HG02852 (cell line): ENCODE data around the gene ZFHX3.

ENCODE experiments used
- ATAC-seq: cut with Tn5 transposase; IDR thresholded peaks from one replicate; pipeline ENCODE4 v1.9.1; 2021; ENCODE audit warnings: mild to moderate bottlenecking, moderate library complexity; ENCODE audit not compliant: unreplicated experiment

The ZFHX3 gene

DNA sequence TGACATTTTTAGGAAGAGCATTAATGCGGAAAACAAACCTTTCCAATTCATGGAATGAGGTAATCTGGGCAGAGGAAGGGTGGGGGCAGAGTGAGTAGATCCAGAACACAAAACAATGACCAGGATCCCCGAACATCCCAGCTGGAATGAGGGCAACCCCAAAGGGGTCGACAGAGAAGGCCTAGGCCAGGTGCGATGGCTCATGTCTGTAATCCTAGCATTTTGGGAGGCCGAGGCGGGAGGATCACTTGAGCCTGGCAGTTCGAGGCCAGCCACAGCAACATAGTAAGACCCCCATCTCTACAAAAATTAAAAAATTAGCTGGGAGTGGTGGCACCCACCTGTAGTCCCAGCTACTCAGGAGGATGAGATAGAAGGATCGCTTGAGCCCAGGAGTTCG is 64.7 kb downstream of the ZFHX3 start:
- ATAC-seq: no peak

DNA sequence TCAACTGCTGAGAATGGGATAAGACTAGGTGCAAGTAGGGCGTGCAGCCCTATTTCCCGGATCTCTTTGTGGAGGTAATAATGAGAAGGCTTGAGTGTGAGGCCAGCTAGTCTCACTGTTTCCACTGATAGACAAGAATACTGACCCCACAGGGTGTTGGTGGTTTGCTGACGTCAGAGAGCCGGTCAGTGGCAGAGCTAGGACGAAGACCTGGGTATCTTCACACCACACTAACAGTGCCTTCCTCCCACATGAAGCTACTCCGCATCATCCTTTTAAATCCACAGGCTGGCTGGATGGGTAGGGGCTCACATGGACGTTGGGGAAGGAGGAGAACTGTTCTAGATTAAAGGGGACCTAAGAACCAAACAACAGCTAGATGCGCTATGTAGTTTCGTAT is 68.0 kb downstream of the ZFHX3 start:
- ATAC-seq: no peak

DNA sequence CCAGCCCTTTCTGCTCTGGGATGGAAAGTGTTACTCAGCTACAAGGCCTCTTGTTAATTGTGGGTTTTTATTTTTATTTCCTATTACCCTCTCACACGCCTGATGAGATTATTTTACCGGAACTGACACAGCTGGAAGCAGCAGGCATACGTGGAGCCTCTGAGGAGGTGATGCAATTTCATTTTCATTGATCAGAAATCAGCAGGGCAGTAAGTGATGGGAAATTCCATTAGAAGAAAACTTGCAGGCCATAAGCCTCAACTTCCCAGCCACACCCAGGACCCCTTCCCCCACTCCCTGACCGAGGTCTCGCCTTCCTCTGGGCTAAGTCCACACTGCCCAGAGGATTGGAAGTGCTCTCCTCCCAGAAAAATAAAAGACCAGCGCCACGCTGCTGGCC is 69.7 kb downstream of the ZFHX3 start:
- ATAC-seq: no peak

DNA sequence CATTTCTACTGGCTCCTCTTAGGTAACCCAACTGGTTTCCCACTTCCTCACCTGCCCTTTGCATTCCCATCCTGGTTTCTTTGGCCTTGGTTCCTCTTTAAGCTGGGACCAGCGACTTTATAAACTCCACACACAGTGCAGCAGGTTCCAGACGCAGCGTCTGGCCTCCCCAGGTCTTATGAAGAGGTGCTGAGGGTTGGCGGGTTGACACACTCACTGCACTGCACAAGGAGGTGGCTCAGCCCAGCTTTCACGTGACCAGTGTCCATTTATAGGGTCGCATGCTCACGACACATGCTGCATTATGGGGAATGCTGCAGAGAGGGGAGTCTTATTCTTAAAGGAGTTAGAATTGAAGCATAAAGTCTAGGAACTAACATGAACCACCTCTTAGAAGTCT is 70.8 kb downstream of the ZFHX3 start:
- no peak for ATAC-seq

DNA sequence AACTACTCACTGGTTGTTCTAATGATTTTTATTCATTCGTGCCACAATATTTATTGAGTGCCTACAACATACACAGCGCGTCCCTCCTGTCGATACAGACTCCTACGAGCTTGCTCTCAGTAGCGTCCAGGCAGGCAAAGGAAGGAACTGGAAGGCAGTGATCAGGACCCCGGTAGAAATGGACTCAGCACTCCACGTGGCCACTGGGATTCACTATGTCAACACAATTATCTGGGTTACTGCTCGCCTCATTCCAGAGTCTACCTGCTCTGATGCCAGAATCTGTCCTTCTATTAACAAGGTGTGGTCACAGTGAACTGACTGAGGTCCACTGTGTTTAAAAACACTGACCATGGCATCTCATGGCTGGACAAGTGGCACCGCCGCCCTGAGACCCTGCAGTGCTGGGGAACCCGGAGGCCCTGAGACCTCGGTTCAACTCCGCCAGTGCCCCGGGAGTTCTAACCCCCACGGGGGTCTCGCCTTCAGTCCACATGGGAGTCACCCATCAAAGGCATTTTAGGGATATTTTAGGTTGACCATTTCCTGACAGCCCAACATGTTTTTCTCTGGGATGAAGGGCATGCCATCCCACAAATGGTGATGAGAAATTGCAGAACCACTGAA is 71.4 kb downstream of the ZFHX3 start:
- no peak for ATAC-seq

DNA sequence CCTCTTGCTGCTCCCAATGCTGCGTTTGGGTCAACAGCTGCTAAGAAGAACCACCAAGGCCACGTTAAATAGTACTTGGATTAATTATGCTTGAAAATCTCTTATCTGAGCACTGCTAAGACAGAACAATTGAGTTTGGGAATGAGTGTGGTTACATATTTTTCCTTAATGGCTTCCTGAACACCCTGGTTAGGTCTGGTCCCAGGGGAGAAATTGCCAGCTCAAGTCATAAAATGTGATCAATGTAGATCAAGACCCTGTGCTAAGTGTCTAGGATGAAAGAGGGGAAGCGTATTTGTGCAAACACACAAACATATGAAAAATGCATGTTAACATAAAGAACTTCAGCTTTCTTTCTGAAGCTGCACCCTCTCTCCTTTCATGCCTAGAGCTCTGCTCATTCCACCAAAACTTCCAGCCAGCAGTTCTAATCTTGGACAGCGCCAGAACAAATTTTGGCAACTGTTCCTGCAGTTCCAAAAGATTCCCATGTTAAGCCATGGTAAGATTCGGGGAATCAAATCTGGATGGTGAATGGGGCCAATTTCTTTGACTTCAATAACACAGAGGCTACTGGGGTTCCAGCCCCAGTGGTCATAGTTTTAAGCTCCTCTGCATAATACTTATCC is 72.0 kb downstream of the ZFHX3 start:
- ATAC-seq: no peak

DNA sequence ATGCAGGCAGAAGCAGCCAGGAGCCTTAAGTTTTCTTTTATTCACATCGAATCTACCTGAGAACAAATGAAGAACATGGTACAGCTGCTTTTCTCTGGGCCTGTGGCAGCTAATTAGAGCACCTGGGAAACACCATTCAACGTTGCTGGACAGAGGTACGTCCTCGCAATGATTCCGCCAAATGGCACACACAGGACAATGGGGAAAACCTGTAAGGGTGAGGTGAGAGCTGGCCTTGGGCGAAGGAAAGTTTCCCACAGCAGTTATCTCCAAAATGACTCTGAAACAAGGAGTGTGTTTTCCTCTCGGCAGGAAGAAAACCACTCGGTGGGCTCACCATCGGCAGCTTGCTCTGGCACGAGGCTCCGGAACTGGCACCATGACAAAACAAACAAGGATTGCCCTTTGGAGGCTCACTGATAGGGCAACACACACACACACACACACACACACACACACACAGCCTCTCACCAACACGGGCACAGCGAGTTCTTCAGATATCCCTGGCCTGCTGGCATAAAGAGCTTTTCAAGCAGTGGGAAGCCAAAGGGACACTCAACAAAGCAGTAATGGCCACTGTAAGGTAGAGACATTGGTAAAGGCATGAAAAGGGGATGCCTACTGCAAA is 73.7 kb downstream of the ZFHX3 start:
- ATAC-seq: no peak

DNA sequence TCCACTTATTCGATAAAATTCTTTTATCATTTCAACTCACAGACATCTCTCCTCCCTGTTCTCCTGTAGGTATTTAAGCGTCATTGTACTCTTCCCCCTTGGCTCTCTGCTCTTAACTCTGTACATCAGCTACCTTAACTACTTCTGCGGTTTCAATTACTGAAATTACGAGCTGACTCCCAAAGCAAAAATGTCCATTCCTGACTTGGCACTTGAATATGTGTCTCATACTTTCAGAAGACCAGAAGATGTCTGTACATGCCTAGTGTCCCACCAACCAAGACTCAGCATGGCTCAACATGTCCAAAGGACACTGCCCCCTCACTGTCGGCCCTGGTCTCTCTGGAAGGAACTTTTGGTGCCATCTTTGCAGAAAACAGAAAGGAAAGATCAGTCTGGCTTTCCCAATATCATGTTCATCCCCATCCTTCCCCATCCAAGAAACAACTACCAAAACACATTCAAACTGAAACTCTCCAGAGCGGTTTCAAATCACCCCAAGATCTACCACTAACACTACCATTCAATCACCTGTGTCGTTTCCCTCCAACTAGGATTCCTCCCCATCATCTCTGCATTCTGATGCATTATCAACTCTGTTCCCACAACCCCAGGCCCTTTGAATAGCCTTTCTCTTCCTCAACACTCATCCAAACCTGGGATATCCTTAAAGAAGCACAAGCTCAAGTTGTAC is 74.9 kb downstream of the ZFHX3 start:
- ATAC-seq: no peak

DNA sequence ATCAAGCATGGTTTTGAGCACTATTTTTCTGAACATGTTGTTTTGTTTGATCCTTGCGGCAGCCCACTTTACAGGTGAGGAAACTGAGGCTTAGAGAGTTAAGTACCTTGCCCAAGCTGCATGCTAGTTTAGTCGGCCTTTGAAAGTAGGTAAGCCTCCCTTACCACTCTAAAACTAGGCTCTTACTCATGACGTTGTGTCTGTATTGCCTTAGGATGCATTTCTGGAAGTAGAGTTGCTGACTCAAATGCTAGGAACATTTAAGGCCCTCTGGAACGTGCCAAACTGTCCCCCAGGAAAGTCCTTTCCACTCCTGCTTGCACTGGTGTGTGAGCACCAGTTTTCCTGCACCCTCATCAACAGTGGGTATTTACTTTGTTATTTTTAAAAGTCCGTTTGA is 76.6 kb downstream of the ZFHX3 start:
- no peak for ATAC-seq

DNA sequence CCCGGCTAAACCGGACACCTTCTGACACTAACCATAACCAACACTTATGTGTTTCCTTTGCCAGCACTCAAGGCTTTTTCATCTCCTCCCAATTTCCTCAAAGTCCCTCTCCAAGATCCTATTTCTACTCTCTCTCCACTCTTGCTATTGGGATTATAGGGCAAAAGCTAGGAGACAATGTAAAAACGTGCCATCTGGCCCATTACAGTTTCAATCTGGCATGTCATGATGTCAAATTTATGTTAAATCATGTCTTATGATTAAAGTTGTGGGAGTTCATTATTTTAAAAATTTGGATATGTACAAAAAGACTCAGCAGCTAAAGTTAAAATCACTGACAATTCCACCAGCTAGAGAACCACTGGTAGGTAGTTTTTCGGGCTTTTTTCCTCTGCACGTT is 77.3 kb downstream of the ZFHX3 start:
- ATAC-seq: no peak

DNA sequence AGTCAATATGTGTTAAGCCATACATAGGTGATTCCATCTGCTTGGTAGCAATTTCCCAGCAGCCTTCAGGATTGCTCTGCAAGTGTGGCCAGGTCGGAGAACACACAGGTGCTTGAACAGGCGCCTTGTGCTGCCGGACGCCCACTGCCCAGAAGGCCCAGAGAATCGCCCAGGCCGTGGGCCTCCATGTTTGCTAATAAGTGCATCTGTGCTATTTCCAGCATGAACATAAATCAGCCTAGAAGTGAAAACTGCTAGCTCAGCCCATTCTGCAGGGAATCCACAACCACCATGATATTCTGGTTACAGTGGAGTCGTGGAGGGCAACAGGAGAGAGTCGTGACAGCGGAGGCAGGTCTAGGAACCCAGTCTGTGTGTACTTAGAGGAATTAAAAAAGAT is 78.1 kb downstream of the ZFHX3 start:
- ATAC-seq: no peak

DNA sequence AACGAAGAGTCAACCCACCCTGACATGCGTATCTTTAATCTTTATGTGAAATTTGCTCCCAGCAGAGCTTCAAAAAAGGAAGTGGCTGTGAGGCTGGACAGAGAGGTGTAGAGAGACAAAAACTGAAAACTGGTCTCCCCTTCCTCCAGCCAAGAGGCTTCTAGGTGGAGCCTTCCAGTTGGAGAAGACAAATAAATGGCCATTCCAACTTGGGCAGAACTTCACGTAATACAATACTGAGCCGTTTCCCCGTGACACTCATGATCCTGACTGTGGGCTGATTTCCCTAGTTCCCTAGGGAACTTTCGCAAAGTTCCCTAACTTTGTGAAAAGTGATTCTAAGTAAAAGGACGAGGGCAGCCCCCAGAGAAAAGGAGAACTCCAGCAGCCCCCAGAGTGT is 78.8 kb downstream of the ZFHX3 start:
- ATAC-seq: no peak

DNA sequence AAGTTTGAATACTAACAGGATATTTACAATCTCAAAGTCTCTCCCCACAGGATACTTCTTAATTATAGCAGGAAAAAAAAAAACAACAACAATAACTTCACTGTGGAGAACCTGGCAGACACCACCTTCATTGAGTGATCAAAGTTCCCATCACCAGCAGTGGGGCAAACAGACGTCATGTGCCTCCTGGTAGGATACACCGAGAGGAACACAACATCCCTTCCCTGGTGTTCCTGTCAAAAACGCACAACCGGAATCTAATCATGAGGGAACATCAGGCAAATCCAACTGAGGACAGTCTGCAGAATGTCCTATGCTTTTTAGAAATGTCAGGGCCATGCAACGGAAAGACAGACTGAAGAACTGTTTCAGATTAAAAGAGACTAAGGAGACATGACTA is 80.0 kb downstream of the ZFHX3 start:
- ATAC-seq: no peak

DNA sequence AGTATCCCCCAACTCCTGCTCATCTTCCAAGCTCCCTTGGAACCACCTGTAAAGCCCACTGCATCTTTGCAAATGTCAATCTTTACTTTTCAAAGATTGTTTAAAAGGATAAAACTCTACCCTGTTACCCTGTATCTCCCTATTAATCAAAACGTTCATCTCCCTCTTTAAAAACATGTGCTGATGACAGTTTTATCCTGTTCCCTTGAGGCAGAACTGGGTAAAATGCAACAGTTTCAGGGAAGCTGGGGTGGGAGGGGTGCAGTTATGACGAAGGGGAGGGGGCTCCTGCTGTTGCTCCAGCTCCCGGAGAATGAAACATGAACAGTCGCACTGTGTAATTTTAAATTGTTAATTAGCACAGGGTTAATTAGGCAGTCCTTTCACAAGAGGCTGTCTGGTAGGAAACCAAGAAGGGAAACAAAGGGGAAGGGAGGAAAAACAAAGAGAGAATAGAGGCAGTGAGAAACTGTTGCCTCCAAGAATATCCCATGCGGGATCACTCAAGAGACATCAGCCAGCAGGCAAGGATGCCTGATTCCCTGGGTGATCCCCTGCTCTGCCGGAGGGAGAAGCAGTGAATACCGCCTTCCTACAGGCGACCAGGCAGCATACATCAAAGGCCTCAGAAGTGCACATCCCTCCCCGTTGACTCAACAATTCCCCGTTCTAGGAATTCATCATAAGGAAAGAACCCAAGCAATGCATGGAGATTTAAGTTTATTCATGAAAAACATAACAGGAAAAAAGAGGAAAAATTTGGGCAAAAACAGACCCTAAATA is 84.2 kb downstream of the ZFHX3 start:
- ATAC-seq: no peak

DNA sequence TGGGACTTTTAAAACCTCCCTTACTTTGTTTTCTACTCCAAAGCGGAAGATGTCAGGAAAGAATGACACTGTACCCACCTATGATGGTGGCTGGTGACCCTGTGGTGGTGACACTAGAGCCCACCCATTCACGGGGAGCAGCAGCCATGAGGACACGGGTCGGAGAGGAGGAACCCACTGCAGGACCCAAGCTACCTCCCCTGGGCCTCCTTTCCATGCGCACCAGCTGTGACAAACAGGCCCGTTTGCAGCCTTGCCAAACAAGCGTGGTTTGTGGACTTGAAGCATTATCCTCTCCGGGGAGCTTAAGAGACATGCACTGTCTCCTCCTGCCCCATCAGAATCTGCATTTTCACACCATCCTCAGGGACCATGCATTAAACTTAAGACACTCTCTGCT is 85.6 kb downstream of the ZFHX3 start:
- ATAC-seq: no peak

DNA sequence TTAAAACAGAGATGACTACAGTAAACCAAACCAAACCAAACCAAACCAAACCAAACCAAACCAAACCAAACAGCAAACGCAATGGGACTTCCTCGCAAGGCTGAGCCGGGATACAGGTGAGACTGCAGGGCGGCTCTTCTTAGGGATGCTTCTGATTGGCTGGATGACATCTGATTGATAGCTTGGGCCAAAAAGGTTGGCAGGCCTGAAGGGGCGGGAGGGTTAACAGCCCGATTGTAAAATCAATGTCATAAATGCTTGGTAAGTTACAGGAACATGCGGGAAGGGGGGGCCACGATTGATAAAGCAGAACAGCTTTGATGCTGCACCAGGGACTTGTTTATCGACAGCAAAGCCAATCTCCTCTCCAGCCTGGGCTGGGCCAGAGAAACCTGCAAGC is 86.1 kb downstream of the ZFHX3 start:
- ATAC-seq: no peak

DNA sequence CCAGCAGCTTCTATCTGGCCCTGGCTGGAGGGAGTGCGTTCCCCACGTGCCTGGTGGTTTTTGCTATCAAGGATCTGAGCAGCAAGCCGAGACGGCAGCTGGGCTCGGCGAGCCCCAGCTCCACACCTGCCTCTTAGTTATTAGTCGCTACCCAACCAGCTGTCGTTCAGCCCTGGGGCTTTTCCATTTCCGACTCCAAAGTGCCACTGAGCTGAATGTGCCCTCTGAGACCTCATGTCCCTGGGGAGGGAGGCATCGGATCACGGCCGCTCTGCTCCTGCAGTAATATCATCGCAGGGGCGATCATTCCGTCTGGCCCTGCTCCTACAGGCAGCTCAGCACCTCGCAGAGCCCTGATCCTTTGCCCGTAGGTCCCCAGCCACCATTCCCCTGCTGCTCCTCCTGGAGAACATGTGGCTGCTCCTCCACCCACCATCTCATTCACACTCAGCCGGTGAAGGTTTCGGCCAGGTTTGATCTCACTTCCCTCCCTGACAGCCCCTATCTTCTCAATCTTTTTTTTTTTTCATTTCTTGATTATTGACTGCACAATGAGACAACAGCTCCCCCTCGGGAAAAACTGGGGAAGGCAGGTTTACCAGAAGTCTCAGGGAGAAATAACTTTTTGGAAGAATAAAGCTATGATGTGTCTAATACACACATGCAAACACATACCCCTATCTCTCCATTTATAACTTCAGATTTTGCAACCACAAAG is 86.7 kb downstream of the ZFHX3 start:
- ATAC-seq: no peak

DNA sequence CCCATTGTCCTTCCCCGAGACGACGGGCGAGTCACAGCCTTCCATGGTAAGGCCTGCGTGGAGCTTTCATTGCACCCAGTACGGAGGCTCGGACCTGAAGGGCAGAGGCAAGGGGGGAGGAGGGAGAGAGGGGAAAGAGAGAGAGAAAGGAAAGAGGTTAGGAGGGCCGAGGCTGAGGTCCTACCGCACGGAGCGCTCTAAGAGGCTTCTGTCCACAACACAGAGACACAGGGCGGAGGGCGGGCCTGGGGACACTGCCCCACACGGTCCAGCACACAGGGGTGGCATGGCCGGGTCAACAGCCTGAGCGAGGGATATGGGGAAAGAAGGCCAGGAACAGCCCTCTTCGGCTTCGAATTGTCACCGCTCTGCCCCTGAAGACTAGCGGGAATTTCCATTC is 87.8 kb downstream of the ZFHX3 start:
- no peak for ATAC-seq

DNA sequence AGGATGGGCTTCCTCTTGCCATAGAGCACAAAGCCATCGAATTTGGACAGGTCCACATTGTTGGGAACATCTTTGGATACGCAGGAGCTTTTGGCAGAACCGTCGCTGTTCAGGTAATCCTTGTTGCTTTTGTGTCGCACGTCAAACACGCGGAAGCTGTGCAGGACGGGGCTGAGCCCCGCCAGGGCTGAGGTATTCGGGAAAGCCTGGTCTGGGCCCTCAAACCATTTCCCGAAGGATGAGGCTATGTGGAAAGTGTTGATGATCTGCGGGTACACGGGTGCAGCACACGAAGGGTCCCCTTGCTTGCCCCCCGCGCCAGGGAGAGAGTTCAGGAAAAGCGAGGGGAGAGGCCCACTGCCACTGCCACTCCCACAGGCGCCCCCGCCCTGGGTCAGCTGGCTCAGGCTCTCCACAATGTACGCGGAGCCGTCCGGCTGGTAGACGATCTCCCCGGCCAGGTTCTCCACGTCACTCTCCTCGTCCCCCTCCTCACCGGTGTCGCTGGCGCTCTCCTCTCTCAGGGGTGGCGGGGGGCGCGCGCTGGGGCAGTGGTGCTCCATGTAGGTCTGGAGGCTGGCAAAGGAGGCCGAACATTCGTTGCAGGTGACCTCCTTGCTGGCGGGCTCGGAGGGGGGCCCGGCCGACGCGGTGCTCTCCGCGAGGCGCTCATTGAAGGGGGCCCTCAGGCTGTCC is 88.5 kb downstream of the ZFHX3 start:
- no peak for ATAC-seq

DNA sequence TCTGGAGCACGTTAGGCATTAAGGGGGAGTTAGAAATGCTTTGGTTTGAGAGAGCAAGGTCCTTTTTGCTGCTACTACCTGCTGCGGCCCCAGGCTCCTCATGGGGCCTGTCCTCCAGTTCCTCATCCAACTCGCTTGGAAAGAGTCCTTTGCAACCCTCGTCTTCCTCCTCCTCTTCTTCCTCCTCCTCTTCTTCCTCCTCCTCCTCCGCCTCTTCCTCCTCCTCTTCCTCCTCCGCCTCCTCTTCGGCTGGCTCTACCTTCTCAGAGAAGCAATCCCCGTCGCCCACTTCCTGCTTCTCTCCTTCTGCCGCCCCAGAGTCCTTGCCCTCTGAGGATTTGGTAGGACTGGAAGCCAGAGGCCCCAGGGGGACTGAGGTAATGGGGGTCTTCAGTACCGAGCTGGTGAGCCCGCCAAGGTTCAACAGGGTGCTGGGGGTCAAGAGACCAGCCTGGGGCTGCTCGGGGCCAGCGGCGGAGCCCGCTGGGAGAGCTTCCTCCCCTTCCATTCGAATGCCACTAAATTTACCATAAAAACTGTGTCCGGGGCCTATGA is 89.3 kb downstream of the ZFHX3 start:
- ATAC-seq: no peak
